Purkinje cell (primary cell): Measurements from ENCODE around the gene MYO5B. TPM values are rescaled to one million over a fixed set of nuclear protein-coding genes. Genes with fewer than 3 reads are reported as not detected.

Experiments used
- polyA plus RNA-seq: library from polyadenylated mRNA; unstranded; fragments of >200 nt; fragmentation: Nextera tagmentation; gene quantifications from 2 replicates; pipeline ENCODE4 v1.2.1, GENCODE V29; 2014

Gene MYO5B
- 0.17 and 0.38 TPM in 2 replicates for polyA plus RNA-seq

DNA sequence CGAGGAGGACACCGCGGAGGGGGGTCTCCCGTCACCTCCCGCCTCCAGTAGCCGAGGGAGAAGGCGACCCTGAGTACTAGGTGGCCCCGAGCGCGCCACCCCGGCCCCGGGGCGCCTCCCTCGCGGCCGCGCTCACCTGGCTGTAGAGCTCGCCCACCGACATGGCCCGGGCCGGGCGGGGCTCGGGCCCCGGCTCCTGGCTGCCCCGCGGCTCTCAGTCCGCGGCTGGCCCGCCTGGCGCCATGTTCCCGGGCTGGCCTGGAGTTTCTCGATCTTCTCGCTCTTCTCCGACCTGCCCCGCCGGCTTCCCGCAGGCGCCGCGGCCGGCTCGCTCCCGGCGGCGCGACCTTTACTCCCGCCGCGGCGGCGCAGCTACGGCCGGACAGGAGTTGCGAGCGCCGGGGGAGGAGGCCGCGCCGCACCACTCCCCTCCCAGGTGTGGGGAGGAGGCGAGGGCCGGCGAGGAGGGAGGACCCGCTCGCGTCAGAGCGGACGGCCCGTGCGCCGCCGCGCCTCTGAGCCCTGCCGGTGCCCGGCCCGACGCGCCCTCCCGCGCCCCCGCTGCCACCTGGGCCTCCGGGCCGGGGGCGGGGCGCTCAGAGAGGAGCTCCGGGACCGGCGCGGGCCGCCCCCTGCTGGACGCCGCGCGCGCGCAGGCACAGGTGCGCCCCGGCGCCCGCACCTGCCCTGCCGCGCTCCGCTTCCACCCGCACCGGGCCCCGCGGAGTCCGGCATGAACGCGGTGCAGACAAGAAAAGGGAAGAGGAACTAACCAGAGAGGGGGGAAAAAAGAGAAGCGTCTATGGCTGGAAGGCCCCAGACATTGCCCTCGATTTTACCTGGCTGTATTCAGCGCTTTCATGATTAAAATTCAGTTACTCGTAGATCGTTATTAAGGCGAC, at the start of gene MYO5B:
Gene MYO5B (minus strand): TSS at position 517 of the 902 bp plus-strand sequence. CDS start 354 bp downstream, at position 163.

DNA sequence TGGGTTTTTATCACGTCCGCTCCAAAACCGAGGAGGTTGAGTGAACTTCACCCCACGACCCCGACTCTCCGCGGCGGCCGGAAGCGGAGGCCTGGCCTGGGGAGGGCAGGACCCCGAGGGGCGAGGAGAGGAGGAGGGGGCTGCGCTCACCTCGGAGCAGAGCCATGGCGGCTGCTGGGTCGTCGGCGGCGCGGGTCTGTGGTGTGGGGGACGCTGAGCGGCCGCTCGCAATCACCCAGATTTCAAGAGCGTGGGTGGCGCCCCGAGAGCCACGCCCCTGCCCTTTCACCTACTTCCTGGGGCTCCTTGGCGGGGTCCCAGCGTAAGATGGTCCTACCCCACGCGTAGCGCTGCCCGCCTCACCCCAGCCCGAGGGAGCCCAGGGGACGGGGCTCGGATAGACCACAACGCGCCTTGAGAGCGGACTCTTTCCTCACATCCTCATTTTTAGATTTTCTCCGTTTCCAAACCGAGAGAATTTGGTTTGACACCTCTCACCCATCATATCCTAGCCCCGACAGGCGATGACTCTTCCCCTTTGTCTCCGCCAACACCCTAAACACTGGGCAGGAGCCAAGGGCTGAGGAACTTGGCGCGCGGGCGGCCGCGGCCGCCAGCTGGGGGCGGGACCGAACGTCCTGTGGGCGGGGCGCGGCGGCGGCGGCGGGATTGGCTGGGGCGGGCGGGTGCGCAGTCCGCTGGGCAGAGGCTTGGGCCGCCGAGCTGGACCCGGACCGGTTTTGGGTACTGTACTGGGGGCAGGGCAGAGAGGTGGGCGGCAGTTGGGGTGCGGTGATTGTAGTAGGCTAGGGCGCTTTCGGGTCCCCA, 381.4 kb downstream of the MYO5B start, which contains the start of gene ACAA2:
Gene ACAA2 (minus strand): TSS at position 215 of the 828 bp plus-strand sequence. CDS start 49 bp downstream, at position 166.

Other genes starting within 250 kb of the MYO5B start
- gene CFAP53, start 71.3 kb upstream of the MYO5B start, polyA plus RNA-seq = 1.6 and 1.9 TPM in 2 replicates
- gene MBD1, start 86.4 kb upstream of the MYO5B start, polyA plus RNA-seq = 7.2 and 10.6 TPM in 2 replicates
- gene CXXC1, start 92.5 kb upstream of the MYO5B start, polyA plus RNA-seq = 12.0 and 19.8 TPM in 2 replicates
- 0.71 TPM in 1 of 2 replicates, not detected in the other for gene SKA1, start 179.9 kb upstream of the MYO5B start, polyA plus RNA-seq